ENCODE results near the gene TMEM229A.
"Not testable (repeated sequence)": the region's sequence is repeated elsewhere in the genome, so short reads cannot be mapped to it uniquely, and the experiment has no call there.

Gene TMEM229A

GRCh38 chr7:124031919-124032318 is 948 bp downstream of the TMEM229A start:
- DNase-seq = no peak

- DNase-seq = no peak
Observed at GRCh38 chr7:124031406-124031805, 1.5 kb downstream of the TMEM229A start.

GRCh38 chr7:124030964-124031363 is 1.9 kb downstream of the TMEM229A start:
- DNase-seq = no peak

GRCh38 chr7:124029396-124030188 is 3.3 kb downstream of the TMEM229A start:
- no peak for DNase-seq

- no peak for DNase-seq
Observed at GRCh38 chr7:124027236-124027635, 5.6 kb downstream of the TMEM229A start.

GRCh38 chr7:124024329-124024728 is 8.5 kb downstream of the TMEM229A start:
- DNase-seq = not testable (repeated sequence)

- no peak for DNase-seq
Observed at GRCh38 chr7:124022551-124022950, 10.3 kb downstream of the TMEM229A start.

GRCh38 chr7:124020060-124020459 is 12.8 kb downstream of the TMEM229A start:
- DNase-seq = no peak

GRCh38 chr7:124013306-124013705 is 19.6 kb downstream of the TMEM229A start:
- DNase-seq = no peak

- DNase-seq = no peak
Observed at GRCh38 chr7:124012864-124013263, 20.0 kb downstream of the TMEM229A start.

- no peak for DNase-seq
Observed at GRCh38 chr7:124009321-124009720, 23.5 kb downstream of the TMEM229A start.

- DNase-seq = not testable (repeated sequence)
Observed at GRCh38 chr7:124008296-124008695, 24.6 kb downstream of the TMEM229A start.

- DNase-seq = no peak
Observed at GRCh38 chr7:123999703-124000102, 33.2 kb downstream of the TMEM229A start.

GRCh38 chr7:123998921-123999320 is 33.9 kb downstream of the TMEM229A start:
- no peak for DNase-seq

GRCh38 chr7:123996327-123996625 is 36.6 kb downstream of the TMEM229A start:
- no peak for DNase-seq

GRCh38 chr7:123995617-123996326 is 37.1 kb downstream of the TMEM229A start:
- no peak for DNase-seq

- DNase-seq = no peak
Observed at GRCh38 chr7:123994449-123994848, 38.4 kb downstream of the TMEM229A start.

GRCh38 chr7:123993996-123994395 is 38.9 kb downstream of the TMEM229A start:
- DNase-seq = no peak

GRCh38 chr7:123992913-123993518 is 39.9 kb downstream of the TMEM229A start:
- DNase-seq = no peak

- no peak for DNase-seq
Observed at GRCh38 chr7:123987445-123987844, 45.4 kb downstream of the TMEM229A start.

All from NCI-H187 treated with DMSO at 0.1 percent for 48 hours (cell line).